Measurements from ENCODE around the gene RPL11.

Gene RPL11

DNA sequence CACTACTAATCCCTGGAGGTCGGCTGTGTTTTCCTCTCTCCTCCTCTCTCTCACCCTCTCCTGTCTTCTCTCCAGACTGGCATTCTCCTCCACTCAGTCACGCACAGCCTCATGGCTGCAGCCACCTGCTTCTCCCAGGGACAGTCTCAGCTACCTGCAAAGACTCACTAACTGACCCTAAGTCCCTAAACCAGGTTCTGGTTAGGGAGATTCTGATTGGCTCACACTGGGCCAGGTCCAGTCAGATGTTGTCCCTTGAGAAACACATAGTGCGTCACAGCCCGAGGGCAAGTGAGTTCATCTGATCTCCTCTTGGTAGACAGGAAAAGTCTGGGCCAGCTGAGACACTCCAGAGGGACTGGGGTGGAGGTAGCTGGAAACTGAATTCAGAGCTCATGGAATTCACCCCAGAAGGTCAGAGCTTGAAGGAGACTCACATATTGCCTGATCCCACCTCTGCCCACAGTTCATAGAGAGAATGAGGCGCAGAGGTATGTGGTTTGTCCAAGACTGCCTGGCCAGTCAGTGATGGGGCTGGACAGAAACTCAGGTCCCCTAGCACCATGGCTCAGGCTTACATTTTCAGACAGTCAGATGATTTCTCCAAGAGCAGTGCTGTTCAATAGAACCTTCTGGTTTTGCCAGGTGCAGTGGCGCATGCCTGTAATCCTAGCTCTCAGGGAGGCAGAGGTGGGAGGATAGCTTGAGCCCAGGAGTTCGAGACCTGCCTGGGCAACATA is 40.4 kb upstream of the RPL11 start:
- DNase-seq (ENCODE audit: low spot score) (no peak), ATAC-seq (ENCODE audit: low read depth) (peak; percentile 82)
- no peaks in the 10 kb centered on the region for H3K36me3 ChIP-seq (ENCODE audit: low read depth)
- H3K27ac ChIP-seq (ENCODE audit: poor library complexity, severe bottlenecking): no peak overlapping the region
- H3K27me3 ChIP-seq (ENCODE audit: insufficient read depth, poor library complexity, severe bottlenecking): no peaks in the 10 kb centered on the region
- peaks cover 7% of the 10 kb centered on the region for H3K4me1 ChIP-seq (ENCODE audit: insufficient read depth, poor library complexity, severe bottlenecking)
- H3K9me3 ChIP-seq (ENCODE audit: severe bottlenecking): no peaks in the 10 kb centered on the region
- no peak for TF ChIP-seq CTCF (IDR thresholded peaks at IDR 0.05; ENCODE audit: poor library complexity, severe bottlenecking)
- no peak overlapping the region for H3K4me3 ChIP-seq (ENCODE audit: severe bottlenecking)

DNA sequence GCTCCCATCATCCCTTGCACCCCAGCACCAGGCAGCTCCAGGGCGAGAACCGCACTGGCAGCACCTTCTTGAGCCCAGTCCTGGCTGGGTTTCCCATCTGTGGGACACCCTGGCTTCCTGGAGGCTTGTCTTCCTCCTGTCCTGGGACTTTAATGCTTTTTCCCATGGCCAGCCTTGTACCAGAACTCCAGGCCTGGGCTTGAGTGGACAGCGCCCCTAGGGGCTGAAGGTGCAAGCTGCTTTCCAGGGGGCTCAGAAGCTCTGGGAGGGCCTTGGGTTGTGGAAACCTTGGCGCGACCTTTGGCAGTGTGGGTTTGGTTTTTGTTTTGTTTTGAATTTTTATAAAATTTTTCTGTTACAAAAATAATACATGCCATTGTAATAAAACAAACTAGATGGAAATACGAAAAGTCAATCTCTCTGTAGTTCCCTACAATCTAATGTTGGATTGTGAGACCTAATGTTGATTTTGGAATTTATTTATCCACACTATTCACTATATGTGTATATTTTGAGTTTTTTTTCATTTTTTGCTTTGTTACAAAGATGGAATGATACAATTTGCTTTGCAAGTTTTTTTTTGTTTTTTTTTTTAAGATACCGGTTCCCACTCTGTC is 33.8 kb upstream of the RPL11 start:
- Histone ChIP-seq H3K4me3 (ENCODE audit: severe bottlenecking) (no peak overlapping the region), H3K27ac (ENCODE audit: poor library complexity, severe bottlenecking) (no peak overlapping the region), H3K36me3 (ENCODE audit: low read depth) (no peaks in the 10 kb centered on the region), H3K27me3 (ENCODE audit: insufficient read depth, poor library complexity, severe bottlenecking) (no peaks in the 10 kb centered on the region), H3K9me3 (ENCODE audit: severe bottlenecking) (no peaks in the 10 kb centered on the region), H3K4me1 (ENCODE audit: insufficient read depth, poor library complexity, severe bottlenecking) (peaks cover 10% of the 10 kb centered on the region)
- DNase-seq (ENCODE audit: low spot score) (no peak), ATAC-seq (ENCODE audit: low read depth) (no peak)
- TF ChIP-seq CTCF (IDR thresholded peaks at IDR 0.05; ENCODE audit: poor library complexity, severe bottlenecking): peak; percentile 83

GRCh38 chr1:23660671-23661070 is 30.9 kb upstream of the RPL11 start:
- Histone ChIP-seq H3K36me3 (ENCODE audit: low read depth) (no peaks in the 10 kb centered on the region), H3K9me3 (ENCODE audit: severe bottlenecking) (no peaks in the 10 kb centered on the region), H3K4me1 (ENCODE audit: insufficient read depth, poor library complexity, severe bottlenecking) (peaks cover 10% of the 10 kb centered on the region), H3K4me3 (ENCODE audit: severe bottlenecking) (no peak overlapping the region), H3K27ac (ENCODE audit: poor library complexity, severe bottlenecking) (no peak overlapping the region), H3K27me3 (ENCODE audit: insufficient read depth, poor library complexity, severe bottlenecking) (no peaks in the 10 kb centered on the region)
- DNase-seq (ENCODE audit: low spot score) (no peak), ATAC-seq (ENCODE audit: low read depth) (no peak)
- no peak for TF ChIP-seq CTCF (IDR thresholded peaks at IDR 0.05; ENCODE audit: poor library complexity, severe bottlenecking)

DNA sequence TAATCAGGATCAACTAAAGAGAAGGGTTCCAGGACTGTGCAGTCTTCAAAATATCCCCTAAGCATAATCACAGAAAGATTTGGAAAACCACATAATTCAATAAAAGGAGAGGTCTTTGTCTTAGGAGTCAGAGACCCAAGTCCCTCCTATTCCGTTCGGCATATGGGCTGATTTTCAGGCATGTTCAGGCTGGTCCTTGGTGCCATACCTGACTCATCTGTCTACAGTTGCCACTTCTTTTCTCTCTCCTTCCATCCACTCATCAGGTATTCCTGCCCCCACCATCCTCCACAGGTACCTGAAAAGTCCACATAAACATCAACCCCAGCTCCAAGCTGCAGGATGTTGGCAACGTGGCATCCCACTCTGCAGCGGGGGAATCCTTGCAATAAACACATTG is 29.7 kb upstream of the RPL11 start:
- H3K4me3 ChIP-seq (ENCODE audit: severe bottlenecking): no peak overlapping the region
- H3K9me3 ChIP-seq (ENCODE audit: severe bottlenecking): no peaks in the 10 kb centered on the region
- ATAC-seq (ENCODE audit: low read depth): peak; percentile 97
- no peak for DNase-seq (ENCODE audit: low spot score)
- H3K36me3 ChIP-seq (ENCODE audit: low read depth): no peaks in the 10 kb centered on the region
- H3K4me1 ChIP-seq (ENCODE audit: insufficient read depth, poor library complexity, severe bottlenecking): peaks cover 10% of the 10 kb centered on the region
- H3K27me3 ChIP-seq (ENCODE audit: insufficient read depth, poor library complexity, severe bottlenecking): no peaks in the 10 kb centered on the region
- H3K27ac ChIP-seq (ENCODE audit: poor library complexity, severe bottlenecking): peak overlapping the region; percentile 22
- no peak for TF ChIP-seq CTCF (IDR thresholded peaks at IDR 0.05; ENCODE audit: poor library complexity, severe bottlenecking)
